ENCODE results near the gene CCZ1. TPM values are rescaled to one million over a fixed set of nuclear protein-coding genes. Genes with fewer than 3 reads are reported as not detected.
"Not testable (repeated sequence)": the region's sequence is repeated elsewhere in the genome, so short reads cannot be mapped to it uniquely, and the experiment has no call there.

CCZ1 gene
- total RNA-seq, 1 experiment from 2014 or later: 135 TPM

DNA sequence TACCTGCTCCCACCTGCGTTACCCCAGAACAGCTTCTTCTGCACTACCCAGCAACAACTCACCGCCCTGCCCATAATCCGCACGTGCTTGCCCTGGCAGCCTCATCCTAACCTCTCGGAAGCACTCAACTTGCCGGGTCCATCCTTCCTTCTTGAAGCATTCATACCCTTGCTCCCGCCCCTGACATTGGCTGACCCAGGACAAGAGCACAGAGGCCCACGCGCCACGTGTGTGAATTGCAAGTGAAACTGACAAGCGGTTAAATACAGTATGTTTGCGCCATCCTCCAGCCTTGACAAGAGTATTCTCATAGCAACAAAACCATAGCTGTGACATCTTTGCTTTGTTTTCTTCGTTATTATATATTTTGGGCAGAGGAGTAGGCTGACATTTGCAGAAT lies 28.8 kb upstream of the CCZ1 start:
- no TSS peak for BruUV-seq (replicated peaks)
- Histone ChIP-seq H3K27me3 (replicated peaks; ENCODE audit: insufficient read depth, low read depth, low read length, poor library complexity) (peaks cover 9% of the 10 kb centered on the region), H3K36me3 (ENCODE audit: insufficient read depth, low read length, poor library complexity, severe bottlenecking) (no peaks in the 10 kb centered on the region), H3K9me3 (ENCODE audit: low read depth, low read length, poor library complexity, severe bottlenecking) (no peaks in the 10 kb centered on the region), H3K27ac (ENCODE audit: low read depth, low read length, poor library complexity, severe bottlenecking) (no peak overlapping the region), H3K4me3 (ENCODE audit: low read depth, low read length, poor library complexity, severe bottlenecking) (no peak overlapping the region), H3K4me1 (ENCODE audit: insufficient read depth, low read length, poor library complexity, severe bottlenecking) (no peaks in the 10 kb centered on the region)
- DNase-seq (ENCODE audit: low spot score): no peak
- TF ChIP-seq, protein P1, sequence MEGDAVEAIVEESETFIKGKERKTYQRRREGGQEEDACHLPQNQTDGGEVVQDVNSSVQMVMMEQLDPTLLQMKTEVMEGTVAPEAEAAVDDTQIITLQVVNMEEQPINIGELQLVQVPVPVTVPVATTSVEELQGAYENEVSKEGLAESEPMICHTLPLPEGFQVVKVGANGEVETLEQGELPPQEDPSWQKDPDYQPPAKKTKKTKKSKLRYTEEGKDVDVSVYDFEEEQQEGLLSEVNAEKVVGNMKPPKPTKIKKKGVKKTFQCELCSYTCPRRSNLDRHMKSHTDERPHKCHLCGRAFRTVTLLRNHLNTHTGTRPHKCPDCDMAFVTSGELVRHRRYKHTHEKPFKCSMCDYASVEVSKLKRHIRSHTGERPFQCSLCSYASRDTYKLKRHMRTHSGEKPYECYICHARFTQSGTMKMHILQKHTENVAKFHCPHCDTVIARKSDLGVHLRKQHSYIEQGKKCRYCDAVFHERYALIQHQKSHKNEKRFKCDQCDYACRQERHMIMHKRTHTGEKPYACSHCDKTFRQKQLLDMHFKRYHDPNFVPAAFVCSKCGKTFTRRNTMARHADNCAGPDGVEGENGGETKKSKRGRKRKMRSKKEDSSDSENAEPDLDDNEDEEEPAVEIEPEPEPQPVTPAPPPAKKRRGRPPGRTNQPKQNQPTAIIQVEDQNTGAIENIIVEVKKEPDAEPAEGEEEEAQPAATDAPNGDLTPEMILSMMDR (conservative IDR thresholded peaks at IDR 0.05; ENCODE audit: low read depth, low read length): no peak
- no peak for TF ChIP-seq EZH2 (IDR thresholded peaks at IDR 0.05; ENCODE audit: borderline replicate concordance, low read depth, low read length, poor library complexity, severe bottlenecking)
- intact Hi-C loops (cut with micrococcal nuclease; ENCODE audit: unreplicated experiment): no loop called here
- CTCF ChIA-PET: no interaction called here
- POLR2A ChIA-PET (ENCODE audit: low non-redundant PET): interaction anchor here (0.6 kb wide), 1 partner anchor 749 kb away, joined by 3 read pairs; no protein-coding TSS in a partner anchor

DNA sequence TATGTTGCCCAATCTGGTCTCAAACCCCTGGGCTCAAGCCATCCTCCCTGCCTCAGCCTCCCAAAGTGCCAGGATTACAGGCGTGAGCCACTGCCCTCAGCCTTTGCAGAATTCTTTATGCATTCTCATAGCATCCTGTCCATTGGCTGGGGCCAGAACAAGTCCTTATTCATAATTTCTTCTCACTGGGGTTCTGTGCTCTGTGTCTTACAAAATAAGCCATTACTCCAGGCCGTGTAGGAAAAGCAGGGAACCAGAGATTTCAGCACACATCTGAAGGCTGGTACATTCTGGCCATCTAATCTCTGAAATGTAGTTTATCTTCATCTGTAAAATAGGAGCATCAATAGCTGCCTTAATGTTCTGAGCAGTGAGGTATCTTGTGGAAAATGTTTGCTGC lies 28.2 kb upstream of the CCZ1 start:
- ChIA-PET POLR2A (ENCODE audit: low non-redundant PET) (no interaction called here), CTCF (no interaction called here)

DNA sequence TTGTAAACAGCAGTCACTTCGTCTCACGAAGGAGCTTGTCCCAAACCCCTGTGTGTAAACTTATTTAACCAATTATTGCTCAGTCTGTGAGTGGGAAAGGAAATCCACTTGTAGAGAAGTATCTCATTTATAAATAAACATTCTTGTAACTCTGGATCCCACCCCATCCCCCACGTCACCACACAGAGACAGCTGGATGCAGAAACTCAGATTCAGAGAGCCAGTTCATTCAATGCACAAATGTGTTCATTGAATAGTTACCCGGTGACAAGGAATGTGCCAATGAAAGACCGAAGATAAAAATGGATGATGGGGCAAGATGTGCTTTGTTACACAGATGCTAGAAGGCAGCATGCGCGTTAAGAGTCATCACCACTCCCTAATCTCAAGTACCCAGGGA lies 26.2 kb upstream of the CCZ1 start:
- no peaks in the 10 kb centered on the region for H3K27me3 ChIP-seq (replicated peaks; ENCODE audit: insufficient read depth, low read depth, low read length, poor library complexity)
- intact Hi-C loops (cut with micrococcal nuclease; ENCODE audit: unreplicated experiment): no loop called here
- H3K27ac ChIP-seq (ENCODE audit: low read depth, low read length, poor library complexity, severe bottlenecking): no peak overlapping the region
- CTCF ChIA-PET: no interaction called here
- no peaks in the 10 kb centered on the region for H3K9me3 ChIP-seq (ENCODE audit: low read depth, low read length, poor library complexity, severe bottlenecking)
- BruUV-seq (replicated peaks): no TSS peak
- H3K4me3 ChIP-seq (ENCODE audit: low read depth, low read length, poor library complexity, severe bottlenecking): no peak overlapping the region
- no peak for DNase-seq (ENCODE audit: low spot score)
- H3K36me3 ChIP-seq (ENCODE audit: insufficient read depth, low read length, poor library complexity, severe bottlenecking): no peaks in the 10 kb centered on the region
- TF ChIP-seq EZH2 (IDR thresholded peaks at IDR 0.05; ENCODE audit: borderline replicate concordance, low read depth, low read length, poor library complexity, severe bottlenecking): no peak
- TF ChIP-seq, protein P1 (conservative IDR thresholded peaks at IDR 0.05; ENCODE audit: low read depth, low read length): no peak
- POLR2A ChIA-PET (ENCODE audit: low non-redundant PET): no interaction called here
- no peaks in the 10 kb centered on the region for H3K4me1 ChIP-seq (ENCODE audit: insufficient read depth, low read length, poor library complexity, severe bottlenecking)

More for the DNA sequence above, 28.2 kb upstream of the CCZ1 start:
- H3K9me3 ChIP-seq (ENCODE audit: low read depth, low read length, poor library complexity, severe bottlenecking): no peaks in the 10 kb centered on the region
- no peak for DNase-seq (ENCODE audit: low spot score)
- H3K27me3 ChIP-seq (replicated peaks; ENCODE audit: insufficient read depth, low read depth, low read length, poor library complexity): peaks cover 7% of the 10 kb centered on the region
- BruUV-seq (replicated peaks): no TSS peak
- TF ChIP-seq, protein P1 (conservative IDR thresholded peaks at IDR 0.05; ENCODE audit: low read depth, low read length): no peak
- TF ChIP-seq EZH2 (IDR thresholded peaks at IDR 0.05; ENCODE audit: borderline replicate concordance, low read depth, low read length, poor library complexity, severe bottlenecking): no peak
- H3K36me3 ChIP-seq (ENCODE audit: insufficient read depth, low read length, poor library complexity, severe bottlenecking): no peaks in the 10 kb centered on the region
- intact Hi-C loops (cut with micrococcal nuclease; ENCODE audit: unreplicated experiment): no loop called here
- no peak overlapping the region for H3K4me3 ChIP-seq (ENCODE audit: low read depth, low read length, poor library complexity, severe bottlenecking)
- H3K27ac ChIP-seq (ENCODE audit: low read depth, low read length, poor library complexity, severe bottlenecking): no peak overlapping the region
- no peaks in the 10 kb centered on the region for H3K4me1 ChIP-seq (ENCODE audit: insufficient read depth, low read length, poor library complexity, severe bottlenecking)

DNA sequence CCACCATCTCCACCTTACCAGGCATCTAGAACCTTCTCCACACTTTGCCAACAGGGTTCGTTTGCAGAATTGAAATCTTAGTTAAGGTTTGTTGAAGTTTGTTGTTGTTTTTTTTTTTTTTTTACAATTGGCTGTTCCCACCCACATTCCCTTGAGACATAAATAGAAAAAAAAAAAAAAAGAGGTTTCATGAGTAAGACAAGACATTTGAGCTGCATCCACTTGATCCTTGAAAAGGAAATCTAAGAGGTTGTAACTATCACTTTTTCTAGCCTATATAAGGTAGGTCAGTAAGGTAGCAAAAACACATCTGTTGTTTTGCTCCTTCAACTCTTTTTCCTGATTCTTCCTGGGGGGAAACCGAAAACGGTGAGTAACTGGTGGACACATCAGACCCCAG lies 18.9 kb upstream of the CCZ1 start:
- BruUV-seq (replicated peaks); H3K4me1 ChIP-seq (ENCODE audit: insufficient read depth, low read length, poor library complexity, severe bottlenecking); H3K36me3 ChIP-seq (ENCODE audit: insufficient read depth, low read length, poor library complexity, severe bottlenecking); CTCF ChIA-PET; H3K4me3 ChIP-seq (ENCODE audit: low read depth, low read length, poor library complexity, severe bottlenecking); DNase-seq (ENCODE audit: low spot score); H3K9me3 ChIP-seq (ENCODE audit: low read depth, low read length, poor library complexity, severe bottlenecking); intact Hi-C loops (cut with micrococcal nuclease; ENCODE audit: unreplicated experiment); H3K27ac ChIP-seq (ENCODE audit: low read depth, low read length, poor library complexity, severe bottlenecking); H3K27me3 ChIP-seq (replicated peaks; ENCODE audit: insufficient read depth, low read depth, low read length, poor library complexity): not testable (repeated sequence)
- POLR2A ChIA-PET (ENCODE audit: low non-redundant PET): interaction anchor here (0.7 kb wide), 1 partner anchor 385 kb away, joined by 7 read pairs; no protein-coding TSS in a partner anchor

- POLR2A ChIA-PET (ENCODE audit: low non-redundant PET): interaction anchor here (0.7 kb wide), 1 partner anchor 386 kb away, joined by 7 read pairs; no protein-coding TSS in a partner anchor
- H3K9me3 ChIP-seq (ENCODE audit: low read depth, low read length, poor library complexity, severe bottlenecking); H3K27ac ChIP-seq (ENCODE audit: low read depth, low read length, poor library complexity, severe bottlenecking); CTCF ChIA-PET; H3K27me3 ChIP-seq (replicated peaks; ENCODE audit: insufficient read depth, low read depth, low read length, poor library complexity); BruUV-seq (replicated peaks); H3K36me3 ChIP-seq (ENCODE audit: insufficient read depth, low read length, poor library complexity, severe bottlenecking); intact Hi-C loops (cut with micrococcal nuclease; ENCODE audit: unreplicated experiment); DNase-seq (ENCODE audit: low spot score); H3K4me1 ChIP-seq (ENCODE audit: insufficient read depth, low read length, poor library complexity, severe bottlenecking); H3K4me3 ChIP-seq (ENCODE audit: low read depth, low read length, poor library complexity, severe bottlenecking): not testable (repeated sequence)
Measured at GRCh38 chr7:5880106-5880505, 18.4 kb upstream of the CCZ1 start.
